ENCODE data around the gene MRPS15.

Gene MRPS15

DNA sequence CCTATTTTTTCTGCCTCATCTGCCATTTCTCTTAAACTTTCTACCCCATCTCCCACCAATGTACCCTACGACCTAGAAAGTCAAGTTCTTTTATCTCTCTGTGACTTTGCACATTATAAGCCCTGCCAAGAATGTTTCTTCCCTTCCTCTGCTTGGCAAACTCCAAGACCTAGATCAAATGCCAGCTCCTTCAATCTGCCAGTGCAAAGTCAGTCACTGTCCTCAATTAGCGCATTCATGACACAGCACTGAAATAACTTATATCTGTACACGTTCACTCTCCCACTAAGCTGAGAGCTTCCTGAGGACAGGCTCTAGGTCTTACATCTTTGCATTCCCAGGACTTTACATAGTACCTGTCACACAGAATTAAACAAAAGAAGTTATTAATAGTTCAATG is 45.0 kb downstream of the MRPS15 start:
- H3K27ac ChIP-seq (replicated peaks), result no peak overlapping the region
- no peak overlapping the region for H3K4me3 ChIP-seq (replicated peaks; ENCODE audit: insufficient read depth, low read length)
- TF ChIP-seq GABPA (IDR thresholded peaks at IDR 0.05; ENCODE audit: low read depth), result no peak
- TF ChIP-seq REST (IDR thresholded peaks at IDR 0.05; ENCODE audit: insufficient replicate concordance, low read depth), result no peak
- TF ChIP-seq SPI1 (IDR thresholded peaks at IDR 0.05; ENCODE audit: borderline replicate concordance, low read depth), result no peak
- no peak for TF ChIP-seq POLR2AphosphoS5 (IDR thresholded peaks at IDR 0.05; ENCODE audit: low read depth)
- no peaks in the 10 kb centered on the region for H3K27me3 ChIP-seq (ENCODE audit: insufficient read depth, poor library complexity, severe bottlenecking)
- no peak for DNase-seq (ENCODE audit: low read depth in 1 of 2, low spot score in 1 of 2)

DNA sequence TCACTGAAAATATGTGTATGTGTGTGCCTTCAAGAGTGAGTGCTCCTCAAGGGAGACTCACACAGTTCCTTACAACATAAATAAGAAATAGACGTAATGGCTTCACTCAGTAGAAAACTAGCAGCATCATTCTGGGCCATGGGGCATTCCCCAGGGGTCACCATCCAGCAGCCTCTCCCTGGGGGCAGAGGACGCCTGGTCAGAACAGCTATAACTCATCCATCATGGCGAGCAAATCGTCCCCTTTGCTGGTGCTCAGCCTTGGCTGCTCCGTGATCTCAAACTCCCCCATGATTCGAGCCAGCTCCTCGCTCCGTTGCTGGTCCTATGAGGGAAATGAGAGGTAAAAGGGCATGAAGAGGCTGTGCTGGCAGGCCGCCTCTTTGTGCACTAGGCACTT is 46.3 kb downstream of the MRPS15 start:
- no peak for DNase-seq (ENCODE audit: low read depth in 1 of 2, low spot score in 1 of 2)
- no peaks in the 10 kb centered on the region for H3K27me3 ChIP-seq (ENCODE audit: insufficient read depth, poor library complexity, severe bottlenecking)
- H3K27ac ChIP-seq (replicated peaks), result no peak overlapping the region
- TF ChIP-seq SPI1 (IDR thresholded peaks at IDR 0.05; ENCODE audit: borderline replicate concordance, low read depth) (no peak), CTCF (IDR thresholded peaks at IDR 0.05; ENCODE audit: insufficient read depth, low read length) (no peak), POLR2AphosphoS5 (IDR thresholded peaks at IDR 0.05; ENCODE audit: low read depth) (no peak), REST (IDR thresholded peaks at IDR 0.05; ENCODE audit: insufficient replicate concordance, low read depth) (no peak), GABPA (IDR thresholded peaks at IDR 0.05; ENCODE audit: low read depth) (no peak)
- H3K4me3 ChIP-seq (replicated peaks; ENCODE audit: insufficient read depth, low read length), result no peak overlapping the region

- DNase-seq (ENCODE audit: low read depth in 1 of 2, low spot score in 1 of 2), result no peak
- no peak overlapping the region for H3K27ac ChIP-seq (replicated peaks)
- H3K4me3 ChIP-seq (replicated peaks; ENCODE audit: insufficient read depth, low read length), result no peak overlapping the region
- TF ChIP-seq POLR2AphosphoS5 (IDR thresholded peaks at IDR 0.05; ENCODE audit: low read depth) (no peak), SPI1 (IDR thresholded peaks at IDR 0.05; ENCODE audit: borderline replicate concordance, low read depth) (no peak), GABPA (IDR thresholded peaks at IDR 0.05; ENCODE audit: low read depth) (no peak), CTCF (IDR thresholded peaks at IDR 0.05; ENCODE audit: insufficient read depth, low read length) (no peak), REST (IDR thresholded peaks at IDR 0.05; ENCODE audit: insufficient replicate concordance, low read depth) (no peak)
- H3K27me3 ChIP-seq (ENCODE audit: insufficient read depth, poor library complexity, severe bottlenecking), result no peaks in the 10 kb centered on the region
Measured at GRCh38 chr1:36415661-36416326, 48.4 kb downstream of the MRPS15 start.

Measured in HL-60 (cell line).